HG02759 (cell line): ENCODE results near the gene ESPNL.
"Not testable (repeated sequence)": the region's sequence is repeated elsewhere in the genome, so short reads cannot be mapped to it uniquely, and the experiment has no call there.

ENCODE experiments used
- ATAC-seq: cut with Tn5 transposase; IDR thresholded peaks from one replicate; pipeline ENCODE4 v1.9.1; 2021; ENCODE audit warnings: mild to moderate bottlenecking, moderate library complexity; ENCODE audit not compliant: unreplicated experiment

Gene ESPNL

GRCh38 chr2:238114331-238114841, 14.2 kb downstream of the ESPNL start:
- no peak for ATAC-seq

- no peak for ATAC-seq
Measured at GRCh38 chr2:238114851-238115660, 14.9 kb downstream of the ESPNL start.

GRCh38 chr2:238115709-238116108, 15.6 kb downstream of the ESPNL start:
- not testable (repeated sequence) for ATAC-seq

GRCh38 chr2:238116298-238117198, 16.4 kb downstream of the ESPNL start:
- no peak for ATAC-seq

- no peak for ATAC-seq
Measured at GRCh38 chr2:238117199-238118154, 17.3 kb downstream of the ESPNL start.

GRCh38 chr2:238119756-238120462, 19.8 kb downstream of the ESPNL start:
- ATAC-seq = no peak

GRCh38 chr2:238120463-238121298, 20.5 kb downstream of the ESPNL start:
- ATAC-seq = no peak

- ATAC-seq = no peak
Measured at GRCh38 chr2:238121511-238122286, 21.6 kb downstream of the ESPNL start.

GRCh38 chr2:238122287-238123217, 22.4 kb downstream of the ESPNL start:
- no peak for ATAC-seq

- no peak for ATAC-seq
Measured at GRCh38 chr2:238123218-238123971, 23.3 kb downstream of the ESPNL start.

GRCh38 chr2:238123991-238124470, 23.9 kb downstream of the ESPNL start:
- no peak for ATAC-seq

- ATAC-seq = no peak
Measured at GRCh38 chr2:238124488-238125126, 24.5 kb downstream of the ESPNL start.

GRCh38 chr2:238125127-238125885, 25.2 kb downstream of the ESPNL start:
- ATAC-seq = no peak

GRCh38 chr2:238126338-238126737, 26.2 kb downstream of the ESPNL start:
- no peak for ATAC-seq

- ATAC-seq = no peak
Measured at GRCh38 chr2:238126775-238127164, 26.6 kb downstream of the ESPNL start.
